A673 (cell line): Measurements from ENCODE around the gene BEST4.

ENCODE experiments used
- EZH2 ChIP-seq: fragments of 200-600 bp; sonication (generic); IDR thresholded peaks from 2 replicates; pipeline ENCODE4 v1.6.1; 2017; ENCODE audit warnings: borderline replicate concordance, low read depth, mild to moderate bottlenecking, mixed read lengths, antibody characterized with exemption, low read length; ENCODE audit not compliant: poor library complexity, severe bottlenecking
- TF ChIP-seq, protein P1 (sequence below): fragments of 300-800, 200-600 bp; sonication (generic); conservative IDR thresholded peaks from 2 replicates; pipeline ENCODE4 v1.5.1; 2017; ENCODE audit warnings: low read depth, mild to moderate bottlenecking, antibody characterized with exemption, low read length, moderate library complexity, mixed read lengths

DNA sequence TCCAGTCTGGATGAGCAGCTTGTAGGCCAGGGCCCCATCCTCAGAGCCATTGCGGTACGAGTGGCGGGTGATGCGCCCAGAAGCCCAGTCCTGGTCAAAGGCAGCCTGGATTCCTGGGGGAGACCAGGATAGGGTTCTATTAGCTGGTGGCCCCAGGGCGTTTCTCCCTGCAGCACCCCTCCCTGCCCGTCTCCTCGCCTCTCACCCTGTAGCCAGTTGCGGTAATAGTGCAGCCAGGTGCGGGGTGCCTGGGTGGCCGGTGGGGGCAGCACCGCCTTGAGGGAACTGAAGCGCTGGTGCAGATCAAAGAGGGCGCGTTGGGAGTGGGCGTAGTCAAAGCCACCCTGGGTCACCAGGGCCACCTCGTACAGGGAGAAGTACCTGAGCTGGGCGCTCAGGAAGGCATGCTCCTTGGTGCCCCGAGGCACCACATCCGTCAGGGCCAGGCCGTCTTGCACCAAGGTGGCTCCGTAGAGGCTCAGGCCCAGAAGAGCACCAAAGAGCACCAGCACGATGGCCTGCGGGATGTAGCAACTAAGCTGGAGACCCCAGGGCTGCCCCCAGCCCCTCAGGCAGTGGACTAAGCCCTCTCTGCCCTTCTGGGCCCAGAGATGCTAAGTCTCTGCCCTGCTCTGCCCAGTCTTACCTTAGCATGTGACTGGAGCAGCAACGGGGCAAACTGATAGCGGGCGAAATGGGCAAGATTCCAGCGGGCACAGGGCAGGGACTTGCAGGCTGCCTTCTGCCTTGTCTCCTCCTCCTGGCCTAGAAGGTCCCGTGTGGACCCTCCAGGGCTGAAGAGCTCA is 39.4 kb upstream of the BEST4 start:
- no peak for TF ChIP-seq EZH2
- TF ChIP-seq, protein P1, sequence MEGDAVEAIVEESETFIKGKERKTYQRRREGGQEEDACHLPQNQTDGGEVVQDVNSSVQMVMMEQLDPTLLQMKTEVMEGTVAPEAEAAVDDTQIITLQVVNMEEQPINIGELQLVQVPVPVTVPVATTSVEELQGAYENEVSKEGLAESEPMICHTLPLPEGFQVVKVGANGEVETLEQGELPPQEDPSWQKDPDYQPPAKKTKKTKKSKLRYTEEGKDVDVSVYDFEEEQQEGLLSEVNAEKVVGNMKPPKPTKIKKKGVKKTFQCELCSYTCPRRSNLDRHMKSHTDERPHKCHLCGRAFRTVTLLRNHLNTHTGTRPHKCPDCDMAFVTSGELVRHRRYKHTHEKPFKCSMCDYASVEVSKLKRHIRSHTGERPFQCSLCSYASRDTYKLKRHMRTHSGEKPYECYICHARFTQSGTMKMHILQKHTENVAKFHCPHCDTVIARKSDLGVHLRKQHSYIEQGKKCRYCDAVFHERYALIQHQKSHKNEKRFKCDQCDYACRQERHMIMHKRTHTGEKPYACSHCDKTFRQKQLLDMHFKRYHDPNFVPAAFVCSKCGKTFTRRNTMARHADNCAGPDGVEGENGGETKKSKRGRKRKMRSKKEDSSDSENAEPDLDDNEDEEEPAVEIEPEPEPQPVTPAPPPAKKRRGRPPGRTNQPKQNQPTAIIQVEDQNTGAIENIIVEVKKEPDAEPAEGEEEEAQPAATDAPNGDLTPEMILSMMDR = no peak
